Measurements from ENCODE around the gene GTF2A1.

DNA sequence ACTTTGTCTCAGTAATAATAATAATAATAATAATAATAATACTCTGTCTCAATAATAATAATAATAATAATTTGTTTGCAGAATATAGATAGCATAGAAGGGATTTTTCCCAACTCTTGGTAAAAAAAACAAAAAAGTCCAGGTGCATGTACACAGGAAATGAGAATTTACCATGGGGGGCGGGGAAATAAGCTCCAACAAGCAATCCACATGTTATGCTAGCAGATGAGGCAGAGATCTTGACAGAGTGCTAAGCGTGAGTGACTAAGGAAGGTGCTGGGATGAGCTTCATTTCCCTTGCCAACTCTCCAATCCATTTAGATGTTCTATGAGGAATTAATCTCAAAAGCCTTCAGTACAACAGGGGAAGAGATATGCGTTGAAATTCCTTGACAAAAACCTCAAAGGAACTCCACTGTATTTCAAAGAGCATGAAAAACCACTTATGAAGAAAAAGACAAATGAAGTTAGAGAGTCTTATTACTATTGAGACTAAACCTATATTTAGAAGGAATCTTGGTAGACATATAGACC is 44.9 kb upstream of the GTF2A1 start:
- TF ChIP-seq, protein P1, sequence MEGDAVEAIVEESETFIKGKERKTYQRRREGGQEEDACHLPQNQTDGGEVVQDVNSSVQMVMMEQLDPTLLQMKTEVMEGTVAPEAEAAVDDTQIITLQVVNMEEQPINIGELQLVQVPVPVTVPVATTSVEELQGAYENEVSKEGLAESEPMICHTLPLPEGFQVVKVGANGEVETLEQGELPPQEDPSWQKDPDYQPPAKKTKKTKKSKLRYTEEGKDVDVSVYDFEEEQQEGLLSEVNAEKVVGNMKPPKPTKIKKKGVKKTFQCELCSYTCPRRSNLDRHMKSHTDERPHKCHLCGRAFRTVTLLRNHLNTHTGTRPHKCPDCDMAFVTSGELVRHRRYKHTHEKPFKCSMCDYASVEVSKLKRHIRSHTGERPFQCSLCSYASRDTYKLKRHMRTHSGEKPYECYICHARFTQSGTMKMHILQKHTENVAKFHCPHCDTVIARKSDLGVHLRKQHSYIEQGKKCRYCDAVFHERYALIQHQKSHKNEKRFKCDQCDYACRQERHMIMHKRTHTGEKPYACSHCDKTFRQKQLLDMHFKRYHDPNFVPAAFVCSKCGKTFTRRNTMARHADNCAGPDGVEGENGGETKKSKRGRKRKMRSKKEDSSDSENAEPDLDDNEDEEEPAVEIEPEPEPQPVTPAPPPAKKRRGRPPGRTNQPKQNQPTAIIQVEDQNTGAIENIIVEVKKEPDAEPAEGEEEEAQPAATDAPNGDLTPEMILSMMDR (conservative IDR thresholded peaks at IDR 0.05; ENCODE audit: low read depth, low read length) = no peak
- TF ChIP-seq EZH2 (IDR thresholded peaks at IDR 0.05; ENCODE audit: low read length, unreplicated experiment) (no peak), EZH2phosphoT487 (IDR thresholded peaks at IDR 0.05; ENCODE audit: borderline replicate concordance, low read length) (no peak)
